GM19328 (cell line): Measurements from ENCODE around the gene PLA2G6.

Experiments used
- ATAC-seq: cut with Tn5 transposase; IDR thresholded peaks from one replicate; pipeline ENCODE4 v1.9.1; 2021; ENCODE audit warnings: mild to moderate bottlenecking, moderate library complexity; ENCODE audit not compliant: unreplicated experiment

PLA2G6 gene

GRCh38 chr22:38181453-38182200, at the start of gene PLA2G6:
TSS of gene PLA2G6 (minus strand) at chr22:38181830. CDS start at chr22:38169426, 12,404 bp downstream.
- ATAC-seq: peak; percentile 91

GRCh38 chr22:38230916-38231315, 49.3 kb upstream of the PLA2G6 start:
- ATAC-seq: no peak

- ATAC-seq: no peak
These were observed 48.6 kb upstream of the PLA2G6 start for GRCh38 chr22:38230108-38230825.

- ATAC-seq: no peak
These were observed 47.5 kb upstream of the PLA2G6 start for GRCh38 chr22:38228873-38229740.

GRCh38 chr22:38228326-38228872, 46.8 kb upstream of the PLA2G6 start:
- no peak for ATAC-seq

GRCh38 chr22:38226853-38227649, 45.4 kb upstream of the PLA2G6 start:
- no peak for ATAC-seq

- no peak for ATAC-seq
These were observed 41.8 kb upstream of the PLA2G6 start for GRCh38 chr22:38223289-38223960.

- ATAC-seq: no peak
These were observed 41.1 kb upstream of the PLA2G6 start for GRCh38 chr22:38222797-38223119.

- no peak for ATAC-seq
These were observed 40.5 kb upstream of the PLA2G6 start for GRCh38 chr22:38221908-38222796.

GRCh38 chr22:38221407-38221806, 39.8 kb upstream of the PLA2G6 start:
- no peak for ATAC-seq

GRCh38 chr22:38220653-38221386, 39.2 kb upstream of the PLA2G6 start:
- ATAC-seq: no peak

- no peak for ATAC-seq
These were observed 38.5 kb upstream of the PLA2G6 start for GRCh38 chr22:38220163-38220562.

- no peak for ATAC-seq
These were observed 38.0 kb upstream of the PLA2G6 start for GRCh38 chr22:38219632-38220031.

- no peak for ATAC-seq
These were observed 37.3 kb upstream of the PLA2G6 start for GRCh38 chr22:38218661-38219622.

GRCh38 chr22:38215156-38216038, 33.8 kb upstream of the PLA2G6 start:
- no peak for ATAC-seq
